Natural killer cell treated with Interleukin-12 subunit alpha and Interleukin-12 subunit beta and Interleukin-15 and Interleukin-18, amount 100 ng/mL, for 72 hours (primary cell): ENCODE data around the gene ATG2B. TPM values are rescaled to one million over a fixed set of nuclear protein-coding genes. Genes with fewer than 3 reads are reported as not detected.
"Not testable (repeated sequence)": the region's sequence is repeated elsewhere in the genome, so short reads cannot be mapped to it uniquely, and the experiment has no call there.

Experiments
- ATAC-seq, 2 donors: fragments of 150-1000 bp; cut with Tn5 transposase in 1 of 2; sonication (Bioruptor Pico), chemical (Tn5 transposase) in 1 of 2; 2 replicates each; pipeline ENCODE4 v1.10.0; 2021
- DNase-seq: peaks from one replicate; pipeline ENCODE4 v3.0.0; 2022; ENCODE audit warnings: low spot score
- H3K27ac Mint-ChIP-seq, 2 donors: 1 replicate in 1 of 2; 2 replicates in 1 of 2; pipeline ENCODE4 v1.8.0; 2022; ENCODE audit warnings: mixed read lengths in 2 of 2, mild to moderate bottlenecking in 1 of 2, moderate library complexity in 1 of 2
- H3K27me3 Mint-ChIP-seq, 2 donors: 1 replicate in 1 of 2; 2 replicates in 1 of 2; pipeline ENCODE4 v1.8.0; 2022; ENCODE audit warnings: mixed read lengths in 2 of 2
- H3K36me3 Mint-ChIP-seq: one replicate; pipeline ENCODE4 v1.8.0; 2022; ENCODE audit warnings: mixed read lengths
- H3K4me1 Mint-ChIP-seq, 2 donors: 1 replicate in 1 of 2; 2 replicates in 1 of 2; pipeline ENCODE4 v1.8.0; 2022; ENCODE audit warnings: low read depth in 2 of 2, mixed read lengths in 2 of 2, mild to moderate bottlenecking in 1 of 2
- H3K4me3 Mint-ChIP-seq: one replicate; pipeline ENCODE4 v1.8.0; 2022; ENCODE audit warnings: mixed read lengths
- H3K9me3 Mint-ChIP-seq: 2 replicates; pipeline ENCODE4 v1.8.0; 2022; ENCODE audit warnings: mixed read lengths
- total RNA-seq, 2 donors: library from RNA; stranded (reverse); gene quantifications; one replicate each; pipeline ENCODE4 v1.2.3, GENCODE V29; 2022

The ATG2B gene
- total RNA-seq, 2 donors from 2014 or later: 19.1 to 31.8 TPM

GRCh38 chr14:96362071-96362964 is 823 bp downstream of the ATG2B start:
- no peak for DNase-seq
- Mint-ChIP-seq H3K9me3 (no peaks in the 10 kb centered on the region), H3K4me3 (peak overlapping the region; percentile 92), H3K27me3 (no peaks in the 10 kb centered on the region), H3K4me1 (peaks cover 39 to 45% of the 10 kb centered on the region in 2 donors), H3K27ac (peak overlapping the region; percentile 87 to 89), H3K36me3 (no peaks in the 10 kb centered on the region)
- peak; percentile 4 to 15 for ATAC-seq

DNA sequence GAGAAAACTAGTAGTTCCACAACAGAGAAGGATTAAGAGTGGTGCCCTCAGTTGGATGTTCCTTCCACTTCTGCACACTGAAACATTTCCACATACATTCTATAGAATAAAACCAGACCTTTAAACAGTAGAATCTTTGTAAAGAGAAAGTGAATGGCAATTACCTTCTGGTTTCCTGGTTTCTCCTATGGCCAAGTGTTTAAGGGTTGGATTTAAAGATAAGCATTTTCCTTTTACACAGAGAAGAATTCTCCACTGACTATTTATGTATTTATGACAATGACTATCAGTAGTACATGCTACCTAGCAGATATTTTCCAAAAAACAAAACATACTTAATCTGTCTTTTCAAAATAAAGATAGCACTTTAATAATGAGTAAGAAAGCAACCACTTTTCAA is 3.2 kb downstream of the ATG2B start:
- ATAC-seq (no peak), DNase-seq (no peak)
- peaks cover 28 to 46% of the 10 kb centered on the region in 2 donors for H3K4me1 Mint-ChIP-seq
- no peaks in the 10 kb centered on the region for H3K9me3 Mint-ChIP-seq
- no peaks in the 10 kb centered on the region for H3K36me3 Mint-ChIP-seq
- H3K4me3 Mint-ChIP-seq: no peak overlapping the region
- H3K27me3 Mint-ChIP-seq: no peaks in the 10 kb centered on the region
- H3K27ac Mint-ChIP-seq: no peak overlapping the region

- H3K27me3 Mint-ChIP-seq: no peaks in the 10 kb centered on the region
- H3K27ac Mint-ChIP-seq: no peak overlapping the region
- H3K36me3 Mint-ChIP-seq: no peaks in the 10 kb centered on the region
- DNase-seq (no peak), ATAC-seq (no peak)
- no peak overlapping the region for H3K4me3 Mint-ChIP-seq
- H3K9me3 Mint-ChIP-seq: no peaks in the 10 kb centered on the region
- H3K4me1 Mint-ChIP-seq: peaks cover 17 to 32% of the 10 kb centered on the region in 2 donors
These were observed 5.9 kb downstream of the ATG2B start for GRCh38 chr14:96357216-96357615.

- H3K27me3 Mint-ChIP-seq: no peaks in the 10 kb centered on the region
- H3K36me3 Mint-ChIP-seq: no peaks in the 10 kb centered on the region
- no peak for ATAC-seq
- no peak overlapping the region for H3K4me3 Mint-ChIP-seq
- DNase-seq: no peak
- no peaks in the 10 kb centered on the region for H3K9me3 Mint-ChIP-seq
- no peak overlapping the region for H3K27ac Mint-ChIP-seq
- peaks cover 7 to 23% of the 10 kb centered on the region in 2 donors for H3K4me1 Mint-ChIP-seq
These were observed 8.9 kb downstream of the ATG2B start for GRCh38 chr14:96354246-96354645.

GRCh38 chr14:96352708-96353107 is 10.4 kb downstream of the ATG2B start:
- no peaks in the 10 kb centered on the region for H3K9me3 Mint-ChIP-seq
- H3K4me1 Mint-ChIP-seq: peaks cover 10 to 30% of the 10 kb centered on the region in 2 donors
- no peaks in the 10 kb centered on the region for H3K36me3 Mint-ChIP-seq
- no peaks in the 10 kb centered on the region for H3K27me3 Mint-ChIP-seq
- ATAC-seq (no peak), DNase-seq (no peak)
- H3K27ac Mint-ChIP-seq: no peak overlapping the region
- H3K4me3 Mint-ChIP-seq: no peak overlapping the region

GRCh38 chr14:96351986-96352385 is 11.2 kb downstream of the ATG2B start:
- ATAC-seq: no peak
- Mint-ChIP-seq H3K9me3 (no peaks in the 10 kb centered on the region), H3K27me3 (no peaks in the 10 kb centered on the region), H3K36me3 (no peaks in the 10 kb centered on the region), H3K4me1 (peaks cover 14 to 25% of the 10 kb centered on the region in 2 donors), H3K27ac (no peak overlapping the region), H3K4me3 (no peak overlapping the region)
- DNase-seq: no peak

DNA sequence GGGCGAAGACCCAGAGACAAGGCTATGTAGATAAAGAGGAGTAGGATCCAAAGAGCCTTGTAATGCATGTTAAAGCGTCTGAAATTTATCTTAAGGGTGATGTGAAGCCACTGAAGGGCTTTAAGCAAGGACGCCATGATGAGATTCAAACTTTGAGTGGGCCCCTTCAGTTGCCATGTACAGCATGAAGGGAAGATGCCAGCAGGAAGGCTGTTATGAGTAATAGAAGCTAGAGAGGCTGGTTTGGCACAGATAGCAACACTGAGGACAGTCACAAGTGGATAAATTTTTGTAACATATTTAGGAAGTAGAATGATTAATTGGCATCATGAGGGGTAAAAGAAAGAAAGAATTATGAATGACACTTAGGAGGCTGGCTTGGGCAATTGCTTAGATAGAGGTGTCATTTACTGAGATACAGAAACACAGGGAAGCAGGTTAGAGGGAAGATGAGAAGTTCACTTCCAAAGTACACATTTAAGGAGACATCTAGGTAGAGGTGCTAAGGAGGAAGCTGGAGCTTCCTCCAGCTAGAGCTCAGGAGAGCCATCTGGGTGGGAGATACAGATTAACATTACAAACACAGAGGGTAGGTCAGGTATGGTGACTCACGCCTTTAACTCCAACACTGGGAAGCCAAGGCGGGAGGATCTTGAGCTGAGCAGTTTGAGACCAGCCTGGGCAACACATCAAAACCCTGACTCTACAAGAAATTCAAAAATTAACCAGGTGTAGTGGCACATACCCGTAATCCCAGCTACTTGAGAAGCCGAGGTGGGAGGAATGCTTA is 13.7 kb downstream of the ATG2B start:
- peak in 1 of 2 donors; percentile 68 for ATAC-seq
- DNase-seq: no peak
- Mint-ChIP-seq H3K9me3 (no peaks in the 10 kb centered on the region), H3K27me3 (no peaks in the 10 kb centered on the region), H3K4me1 (peaks cover 12 to 23% of the 10 kb centered on the region in 2 donors), H3K4me3 (no peak overlapping the region), H3K36me3 (no peaks in the 10 kb centered on the region), H3K27ac (no peak overlapping the region)

DNA sequence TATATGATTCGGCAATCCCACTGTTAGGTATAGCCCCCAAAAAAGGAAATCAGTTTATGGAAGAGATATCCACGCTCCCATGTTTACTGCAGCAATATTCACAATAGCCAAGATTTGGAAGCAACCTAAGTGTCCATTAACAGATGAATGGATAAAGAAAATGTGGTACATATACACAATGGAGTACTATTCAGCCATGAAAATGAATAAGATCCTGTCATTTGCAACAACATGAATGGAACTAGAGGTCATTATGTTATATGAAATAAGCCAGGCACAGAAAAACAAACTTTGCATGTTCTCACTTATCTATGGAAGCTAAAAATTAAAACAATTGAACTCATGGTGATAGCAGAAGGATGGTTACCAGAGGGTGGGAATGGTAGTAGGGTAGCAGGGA is 15.2 kb downstream of the ATG2B start:
- H3K9me3 Mint-ChIP-seq, DNase-seq, H3K36me3 Mint-ChIP-seq, H3K4me3 Mint-ChIP-seq, H3K27me3 Mint-ChIP-seq, ATAC-seq, H3K27ac Mint-ChIP-seq: not testable (repeated sequence)
- H3K4me1 Mint-ChIP-seq: peaks cover 12 to 23% of the 10 kb centered on the region in 2 donors

GRCh38 chr14:96345669-96346068 is 17.5 kb downstream of the ATG2B start:
- no peaks in the 10 kb centered on the region for H3K27me3 Mint-ChIP-seq
- DNase-seq: no peak

GRCh38 chr14:96341323-96341722 is 21.8 kb downstream of the ATG2B start:
- H3K4me1 Mint-ChIP-seq: peaks cover 0 to 2% of the 10 kb centered on the region in 2 donors
- no peaks in the 10 kb centered on the region for H3K9me3 Mint-ChIP-seq
- no peak overlapping the region for H3K4me3 Mint-ChIP-seq
- peaks cover 15% of the 10 kb centered on the region for H3K36me3 Mint-ChIP-seq
- ATAC-seq: no peak
- no peak overlapping the region for H3K27ac Mint-ChIP-seq
- DNase-seq: no peak
- no peaks in the 10 kb centered on the region for H3K27me3 Mint-ChIP-seq

More at GRCh38 chr14:96345669-96346068, 17.5 kb downstream of the ATG2B start:
- no peak overlapping the region for H3K4me3 Mint-ChIP-seq
- H3K36me3 Mint-ChIP-seq: no peaks in the 10 kb centered on the region
- ATAC-seq: no peak
- H3K27ac Mint-ChIP-seq: no peak overlapping the region
- peaks cover 12 to 18% of the 10 kb centered on the region in 2 donors for H3K4me1 Mint-ChIP-seq
- H3K9me3 Mint-ChIP-seq: no peaks in the 10 kb centered on the region

- Mint-ChIP-seq H3K27me3 (no peaks in the 10 kb centered on the region), H3K9me3 (no peaks in the 10 kb centered on the region), H3K27ac (no peak overlapping the region), H3K4me1 (peaks cover 0 to 2% of the 10 kb centered on the region in 2 donors), H3K4me3 (no peak overlapping the region), H3K36me3 (peaks cover 15% of the 10 kb centered on the region)
- DNase-seq (no peak), ATAC-seq (no peak)
These were observed 24.6 kb downstream of the ATG2B start for GRCh38 chr14:96338551-96338950.

GRCh38 chr14:96324219-96324618 is 38.9 kb downstream of the ATG2B start:
- peaks cover 12% of the 10 kb centered on the region for H3K36me3 Mint-ChIP-seq
- H3K4me1 Mint-ChIP-seq: no peaks in the 10 kb centered on the region
- H3K4me3 Mint-ChIP-seq: no peak overlapping the region
- no peak for ATAC-seq
- no peak for DNase-seq
- H3K27me3 Mint-ChIP-seq: no peaks in the 10 kb centered on the region
- no peak overlapping the region for H3K27ac Mint-ChIP-seq
- no peaks in the 10 kb centered on the region for H3K9me3 Mint-ChIP-seq

GRCh38 chr14:96320605-96321004 is 42.5 kb downstream of the ATG2B start:
- Mint-ChIP-seq H3K9me3 (no peaks in the 10 kb centered on the region), H3K4me3 (no peak overlapping the region), H3K27me3 (no peaks in the 10 kb centered on the region), H3K36me3 (peaks cover 24% of the 10 kb centered on the region), H3K27ac (no peak overlapping the region), H3K4me1 (no peaks in the 10 kb centered on the region)
- DNase-seq: no peak
- ATAC-seq: no peak

GRCh38 chr14:96318836-96319235 is 44.3 kb downstream of the ATG2B start:
- Mint-ChIP-seq H3K36me3 (peaks cover 22% of the 10 kb centered on the region), H3K4me1 (no peaks in the 10 kb centered on the region)

More at GRCh38 chr14:96318836-96319235, 44.3 kb downstream of the ATG2B start:
- Mint-ChIP-seq H3K27me3 (no peaks in the 10 kb centered on the region), H3K27ac (no peak overlapping the region), H3K4me3 (no peak overlapping the region), H3K9me3 (no peaks in the 10 kb centered on the region)
- DNase-seq (no peak), ATAC-seq (no peak)
